ENCODE results near the gene NCOA4. TPM values are rescaled to one million over a fixed set of nuclear protein-coding genes. Genes with fewer than 3 reads are reported as not detected.
A peak's percentile ranks its signal among the peaks of the same experiment; 100 is the strongest.
"Not testable (repeated sequence)": the region's sequence is repeated elsewhere in the genome, so short reads cannot be mapped to it uniquely, and the experiment has no call there.

NCOA4 gene
- total RNA-seq, 4 donors from 2014 or later = 84.3 to 135 (median 113) TPM

GRCh38 chr10:45997994-45998763 is 32.2 kb downstream of the NCOA4 start:
- TF ChIP-seq CTCF (IDR thresholded peaks at IDR 0.05) (no peak), EP300 (IDR thresholded peaks at IDR 0.05) (no peak), POLR2A (IDR thresholded peaks at IDR 0.05) (no peak)

GRCh38 chr10:45997557-45997956 is 32.9 kb downstream of the NCOA4 start:
- peaks cover 3 to 61% (median 4%) of the 10 kb centered on the region in 3 donors for H3K36me3 ChIP-seq
- no peak for DNase-seq (ENCODE audit: low spot score in 2 of 2)
- no peak overlapping the region for H3K4me3 ChIP-seq
- no peaks in the 10 kb centered on the region for H3K4me1 ChIP-seq
- WGBS, 2 donors = 94 to 97% methylated on average over 4 of the region's 4 CpGs
- H3K27ac ChIP-seq = no peak overlapping the region
- no peaks in the 10 kb centered on the region for H3K9me3 ChIP-seq
- TF ChIP-seq EP300 (IDR thresholded peaks at IDR 0.05) = no peak
- TF ChIP-seq CTCF (IDR thresholded peaks at IDR 0.05) = no peak
- TF ChIP-seq POLR2A (IDR thresholded peaks at IDR 0.05) = no peak
- no peaks in the 10 kb centered on the region for H3K27me3 ChIP-seq

More at GRCh38 chr10:45997994-45998763, 32.2 kb downstream of the NCOA4 start:
- no peaks in the 10 kb centered on the region for H3K4me1 ChIP-seq
- H3K27me3 ChIP-seq = no peaks in the 10 kb centered on the region
- H3K9me3 ChIP-seq = no peaks in the 10 kb centered on the region
- no peak for DNase-seq (ENCODE audit: low spot score in 2 of 2)
- H3K27ac ChIP-seq = no peak overlapping the region
- peaks cover 3 to 66% (median 8%) of the 10 kb centered on the region in 3 donors for H3K36me3 ChIP-seq
- H3K4me3 ChIP-seq = no peak overlapping the region
- WGBS, 2 donors = 84 to 90% methylated on average over 5 of the region's 5 CpGs

GRCh38 chr10:45985590-45985989 is 44.8 kb downstream of the NCOA4 start:
- H3K27me3 ChIP-seq; H3K27ac ChIP-seq; H3K9me3 ChIP-seq; DNase-seq (ENCODE audit: low spot score in 2 of 2); H3K4me3 ChIP-seq; H3K4me1 ChIP-seq: not testable (repeated sequence)
- WGBS, 2 donors = 86 to 91% methylated on average over 3 of the region's 3 CpGs
- peaks cover 0 to 16% (median 0%) of the 10 kb centered on the region in 3 donors for H3K36me3 ChIP-seq

- H3K4me1 ChIP-seq; H3K27me3 ChIP-seq; DNase-seq (ENCODE audit: low spot score in 2 of 2); H3K9me3 ChIP-seq; H3K27ac ChIP-seq; H3K4me3 ChIP-seq: not testable (repeated sequence)
- H3K36me3 ChIP-seq = peaks cover 0 to 16% (median 0%) of the 10 kb centered on the region in 3 donors
- 51 to 56% methylated on average over 2 of the region's 2 CpGs for WGBS, 2 donors
Observed at GRCh38 chr10:45984473-45984872, 46.0 kb downstream of the NCOA4 start.

- peak in 1 of 2 donors; percentile 72 for DNase-seq (ENCODE audit: low spot score in 2 of 2)
- H3K4me1 ChIP-seq, H3K9me3 ChIP-seq, H3K27me3 ChIP-seq, H3K4me3 ChIP-seq, H3K27ac ChIP-seq: not testable (repeated sequence)
- WGBS, 2 donors = 63 to 74% methylated on average over 5 to 6 of the region's 6 CpGs
- peak in 3 of 5 experiments; percentile 14 to 38 (median 23) for TF ChIP-seq CTCF (IDR thresholded peaks at IDR 0.05)
- peaks cover 0 to 16% (median 0%) of the 10 kb centered on the region in 3 donors for H3K36me3 ChIP-seq
Observed at GRCh38 chr10:45983538-45984186, 46.8 kb downstream of the NCOA4 start.

GRCh38 chr10:45981367-45981766 is 49.1 kb downstream of the NCOA4 start:
- peaks cover 0 to 20% (median 0%) of the 10 kb centered on the region in 3 donors for H3K36me3 ChIP-seq
- H3K27ac ChIP-seq; H3K9me3 ChIP-seq; H3K4me3 ChIP-seq; DNase-seq (ENCODE audit: low spot score in 2 of 2); H3K4me1 ChIP-seq; H3K27me3 ChIP-seq: not testable (repeated sequence)
- WGBS, 2 donors = 26 to 46% methylated on average over 1 of the region's 1 CpG

- not testable (repeated sequence) for DNase-seq (ENCODE audit: low spot score in 2 of 2); H3K4me3 ChIP-seq; H3K27me3 ChIP-seq; H3K9me3 ChIP-seq; H3K27ac ChIP-seq
- H3K4me1 ChIP-seq = peaks cover 0 to 14% (median 4%) of the 10 kb centered on the region in 4 donors
- WGBS, 2 donors = 93 to 100% methylated on average over 1 of the region's 2 CpGs
- peaks cover 0 to 14% (median 0%) of the 10 kb centered on the region in 3 donors for H3K36me3 ChIP-seq
Observed at GRCh38 chr10:45978554-45978953, 51.9 kb downstream of the NCOA4 start.

GRCh38 chr10:45974041-45974440 is 56.4 kb downstream of the NCOA4 start:
- not testable (repeated sequence) for H3K4me3 ChIP-seq; DNase-seq (ENCODE audit: low spot score in 2 of 2); H3K9me3 ChIP-seq; H3K27ac ChIP-seq; H3K27me3 ChIP-seq
- WGBS, 2 donors = 54 to 56% methylated on average over 3 of the region's 3 CpGs
- H3K4me1 ChIP-seq = peaks cover 0 to 30% (median 12%) of the 10 kb centered on the region in 4 donors
- H3K36me3 ChIP-seq = peaks cover 0 to 14% (median 0%) of the 10 kb centered on the region in 3 donors

- H3K36me3 ChIP-seq = peaks cover 0 to 11% (median 0%) of the 10 kb centered on the region in 3 donors
- H3K4me1 ChIP-seq = peaks cover 0 to 30% (median 12%) of the 10 kb centered on the region in 4 donors
- not testable (repeated sequence) for DNase-seq (ENCODE audit: low spot score in 2 of 2); H3K27me3 ChIP-seq; H3K9me3 ChIP-seq
- peak overlapping the region; percentile 50 to 92 (median 73) for H3K4me3 ChIP-seq
- WGBS, 2 donors = 0 to 1% methylated on average over 10 of the region's 10 CpGs
- H3K27ac ChIP-seq = peak overlapping the region in 2 of 4 donors; percentile 69 to 74
Observed at GRCh38 chr10:45972813-45973169, 57.6 kb downstream of the NCOA4 start.

Data from tibial nerve (tissue), 4 donors.